NCI-H748 (cell line): ENCODE data around the gene LLGL1.

Experiments
- DNase-seq: peaks from one replicate; lab custom pipeline; 2025; ENCODE audit not compliant: unreplicated experiment; lab: John Stamatoyannopoulos, UW

LLGL1 gene

GRCh38 chr17:18225121-18225641, at the start of gene LLGL1:
Gene LLGL1 (plus strand): TSS chr17:18225635. CDS start chr17:18225683, 48 bp downstream.
- DNase-seq = peak; percentile 98

GRCh38 chr17:18176176-18176575, 49.3 kb upstream of the LLGL1 start:
- DNase-seq = no peak

GRCh38 chr17:18177133-18177532, 48.3 kb upstream of the LLGL1 start:
- no peak for DNase-seq

GRCh38 chr17:18177722-18178121, 47.7 kb upstream of the LLGL1 start:
- DNase-seq = no peak

GRCh38 chr17:18179196-18179595, 46.2 kb upstream of the LLGL1 start:
- DNase-seq = no peak

- no peak for DNase-seq
Observed at GRCh38 chr17:18179804-18180203, 45.6 kb upstream of the LLGL1 start.

GRCh38 chr17:18181358-18181757, 44.1 kb upstream of the LLGL1 start:
- DNase-seq = no peak

GRCh38 chr17:18182110-18182977, 43.1 kb upstream of the LLGL1 start:
- DNase-seq = peak; percentile 70

GRCh38 chr17:18182978-18183333, 42.5 kb upstream of the LLGL1 start:
- peak; percentile 88 for DNase-seq

GRCh38 chr17:18183334-18184142, 41.9 kb upstream of the LLGL1 start, which contains the start of gene ALKBH5:
Gene ALKBH5 (plus strand): TSS chr17:18183828. CDS start chr17:18184244, 416 bp downstream.
- peak; percentile 100 for DNase-seq

GRCh38 chr17:18184143-18185031, 41.0 kb upstream of the LLGL1 start:
- DNase-seq = peak; percentile 63

- DNase-seq = no peak
Observed at GRCh38 chr17:18185391-18185790, 40.0 kb upstream of the LLGL1 start.

GRCh38 chr17:18185832-18186626, 39.4 kb upstream of the LLGL1 start:
- DNase-seq = no peak

GRCh38 chr17:18186627-18186982, 38.8 kb upstream of the LLGL1 start:
- no peak for DNase-seq

- DNase-seq = no peak
Observed at GRCh38 chr17:18187226-18187625, 38.2 kb upstream of the LLGL1 start.

- DNase-seq = no peak
Observed at GRCh38 chr17:18187821-18188761, 37.3 kb upstream of the LLGL1 start.

- DNase-seq = no peak
Observed at GRCh38 chr17:18190628-18191235, 34.7 kb upstream of the LLGL1 start.

- no peak for DNase-seq
Observed at GRCh38 chr17:18191236-18191667, 34.2 kb upstream of the LLGL1 start.
